GM18511 (cell line): ENCODE data around the gene PAPLN.

Source experiments
- ATAC-seq: cut with Tn5 transposase; IDR thresholded peaks from one replicate; pipeline ENCODE4 v1.9.1; 2021; ENCODE audit warnings: mild to moderate bottlenecking, moderate library complexity; ENCODE audit not compliant: unreplicated experiment

PAPLN gene

DNA sequence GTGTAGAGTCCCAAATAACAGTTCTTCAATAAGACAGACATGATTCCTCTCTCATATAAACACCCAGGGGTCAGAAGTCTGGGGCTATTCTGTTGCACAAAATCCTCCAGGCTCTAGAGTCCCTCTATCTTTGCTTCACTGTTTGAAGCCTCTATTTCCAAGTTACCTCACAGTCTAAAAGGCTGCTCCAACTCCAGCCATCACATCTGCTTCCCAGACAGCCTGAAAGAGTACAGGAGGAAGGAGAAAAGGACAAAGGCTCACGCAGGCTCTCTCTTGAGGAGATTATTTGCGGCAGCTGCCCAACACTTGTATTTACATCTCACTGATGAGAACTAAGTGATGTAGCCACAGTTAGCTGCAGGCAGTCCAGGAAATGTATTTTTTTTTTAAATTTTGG is 6.4 kb downstream of the PAPLN start:
- ATAC-seq, result no peak

DNA sequence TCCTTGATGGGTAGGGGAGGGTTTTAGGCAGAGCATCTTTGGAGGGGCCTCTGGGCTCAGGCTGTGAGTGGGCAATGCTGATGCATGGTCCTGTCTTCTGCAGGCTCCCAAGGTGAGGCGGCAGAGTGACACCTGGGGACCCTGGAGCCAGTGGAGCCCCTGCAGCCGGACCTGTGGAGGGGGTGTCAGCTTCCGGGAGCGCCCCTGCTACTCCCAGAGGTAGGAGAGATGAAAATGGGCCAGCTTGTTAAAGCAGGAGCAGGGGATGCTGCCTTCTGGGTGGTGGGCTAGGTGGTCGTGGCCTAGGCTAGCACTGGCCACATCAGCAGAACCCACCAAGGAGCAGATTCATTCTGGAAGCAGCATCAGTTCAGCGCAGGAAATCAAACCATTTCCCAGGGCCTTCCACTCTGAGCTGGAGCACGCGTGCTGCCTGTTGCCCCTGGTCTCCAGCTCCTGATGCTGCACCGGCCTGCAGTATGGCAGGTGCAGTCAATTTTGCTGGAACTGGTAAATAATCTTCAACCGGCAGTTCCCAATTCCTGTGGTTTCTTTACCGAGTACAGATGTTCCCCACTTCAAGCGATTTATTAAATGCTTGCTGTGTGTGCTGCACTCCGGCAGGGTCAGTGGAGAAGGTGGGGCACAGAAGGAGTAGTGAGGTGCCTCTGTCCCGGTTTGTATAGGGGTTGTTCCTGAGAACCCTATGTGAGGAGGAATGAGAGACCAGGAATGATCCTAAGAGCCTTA is 7.4 kb downstream of the PAPLN start:
- no peak for ATAC-seq

DNA sequence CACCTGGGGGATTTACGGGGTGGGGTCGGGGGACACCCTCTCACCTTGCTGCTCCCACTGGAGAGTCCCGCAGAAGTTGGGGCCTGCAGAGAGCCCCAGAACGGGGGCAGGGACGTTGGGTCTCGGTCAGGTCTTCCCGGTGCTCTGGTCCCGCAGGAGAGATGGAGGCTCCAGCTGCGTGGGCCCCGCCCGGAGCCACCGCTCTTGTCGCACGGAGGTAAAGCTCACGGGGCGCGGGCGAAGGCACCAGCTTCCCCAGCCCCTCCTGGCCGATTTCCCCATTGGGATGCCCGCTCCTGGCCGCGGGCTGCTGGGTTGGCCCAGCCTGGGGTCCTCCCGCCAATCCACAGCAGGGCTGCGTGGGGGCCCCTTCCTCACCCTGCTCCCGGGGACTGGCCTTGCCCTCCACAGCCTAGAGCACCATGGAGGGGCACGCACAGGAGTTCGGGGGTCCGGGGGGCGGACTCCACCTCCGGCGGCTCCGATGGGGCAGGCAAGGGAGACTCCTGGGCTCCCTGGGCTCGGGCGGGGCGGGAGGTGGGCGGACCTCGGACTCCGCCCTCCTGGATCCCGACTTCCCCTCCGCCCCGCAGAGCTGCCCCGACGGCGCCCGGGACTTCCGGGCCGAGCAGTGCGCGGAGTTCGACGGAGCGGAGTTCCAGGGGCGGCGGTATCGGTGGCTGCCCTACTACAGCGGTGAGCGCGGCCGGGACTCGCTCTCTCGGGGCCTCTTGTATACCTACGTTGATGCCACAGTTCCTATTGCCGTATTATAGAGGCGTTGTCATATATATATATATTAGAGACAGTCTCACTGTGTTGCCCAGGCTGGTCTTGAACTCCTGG is 8.4 kb downstream of the PAPLN start:
- peak; percentile 60 for ATAC-seq

DNA sequence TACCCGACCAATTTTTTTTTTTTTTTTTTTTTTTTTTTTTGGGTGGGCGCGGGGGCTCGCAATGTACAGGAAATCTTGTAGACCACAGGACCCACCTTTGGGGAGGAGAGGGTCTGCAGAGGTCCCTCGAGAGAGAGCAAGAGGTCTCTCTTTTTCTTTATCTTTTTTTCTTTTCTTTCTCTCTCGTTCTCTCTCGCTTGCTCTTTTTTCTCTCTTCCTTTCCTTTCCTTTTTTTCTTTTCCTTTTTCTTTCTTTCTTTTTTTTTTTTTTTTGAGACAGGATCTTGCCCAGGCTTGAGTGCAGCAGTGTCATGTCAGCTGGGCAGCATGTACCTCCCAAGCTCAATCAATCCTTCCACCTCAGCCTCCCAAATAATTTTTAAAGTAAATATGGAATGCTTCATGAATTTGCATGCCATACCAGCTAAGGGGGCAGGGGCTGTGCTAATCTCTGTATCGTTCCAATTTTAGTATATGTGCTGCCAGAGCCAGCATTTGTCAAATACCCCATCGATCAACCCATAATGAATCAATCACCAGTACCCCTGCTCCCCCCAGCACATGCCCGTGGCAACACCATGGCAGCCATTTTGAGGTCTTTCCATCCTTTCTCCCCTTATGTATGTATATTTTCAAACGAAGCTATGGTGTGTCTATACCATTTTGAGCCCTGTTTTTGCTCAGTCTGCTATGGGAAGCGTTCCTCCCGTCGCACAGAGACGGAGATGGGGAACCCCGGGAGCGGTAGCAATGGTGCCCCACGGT is 9.3 kb downstream of the PAPLN start:
- no peak for ATAC-seq

DNA sequence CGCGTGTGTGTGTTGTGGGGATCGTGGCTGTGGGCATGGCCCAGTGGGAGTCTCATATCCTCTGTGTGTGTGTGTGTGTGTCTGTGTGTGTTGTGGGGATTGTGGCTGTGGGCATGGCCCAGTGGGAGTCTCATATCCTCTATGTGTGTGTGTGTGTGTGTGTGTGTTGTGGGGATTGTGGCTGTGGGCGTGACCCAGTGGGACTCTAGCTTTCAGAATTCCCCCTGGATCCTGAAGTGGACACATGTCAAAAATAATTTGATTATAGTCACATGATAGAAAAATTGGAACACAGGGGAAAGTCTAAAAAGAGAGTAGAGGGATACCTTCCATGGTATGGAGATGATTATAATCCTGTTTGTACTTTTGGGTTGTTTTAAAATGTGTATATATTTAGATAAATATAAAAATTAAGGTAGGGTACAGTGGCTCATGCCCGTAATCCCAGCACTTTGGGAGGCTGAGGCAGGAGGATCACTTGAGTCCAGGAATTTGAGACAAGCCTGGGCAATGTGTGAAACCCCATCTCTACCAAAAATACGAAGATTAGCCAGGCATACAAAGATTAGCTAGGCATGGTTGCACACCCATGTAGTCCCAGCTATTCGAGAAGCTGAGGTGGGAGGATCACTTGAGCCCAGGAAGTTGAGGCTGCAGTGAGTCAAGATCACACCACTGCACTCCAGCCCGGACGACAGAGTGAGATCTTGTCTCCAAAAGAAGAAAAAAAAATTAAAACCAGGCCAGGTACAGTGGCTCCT is 11.0 kb downstream of the PAPLN start:
- peak; percentile 65 for ATAC-seq

- ATAC-seq, result no peak
These were observed 11.8 kb downstream of the PAPLN start for GRCh38 chr14:73249108-73249507.

- no peak for ATAC-seq
These were observed 12.4 kb downstream of the PAPLN start for GRCh38 chr14:73249564-73250316.

DNA sequence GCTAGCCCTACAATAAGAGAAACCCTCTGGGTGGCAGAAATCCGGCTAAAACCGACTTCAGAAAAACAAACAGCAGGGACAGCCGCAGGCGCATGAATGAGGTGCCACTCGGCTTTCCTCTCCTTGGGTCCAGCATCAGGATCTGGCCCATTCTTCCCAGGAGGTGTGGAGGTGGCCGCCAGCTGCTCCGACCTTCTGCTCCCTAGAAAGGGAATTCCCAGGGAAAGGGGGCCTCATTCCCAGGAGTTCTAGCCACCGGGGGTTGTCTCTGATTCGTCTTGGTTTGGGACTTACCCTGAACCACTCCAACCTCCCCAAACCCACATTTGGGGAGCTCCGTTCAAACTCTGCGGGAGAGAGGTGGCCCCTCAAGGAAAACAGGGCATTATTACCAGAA is 13.0 kb downstream of the PAPLN start:
- ATAC-seq, result no peak

DNA sequence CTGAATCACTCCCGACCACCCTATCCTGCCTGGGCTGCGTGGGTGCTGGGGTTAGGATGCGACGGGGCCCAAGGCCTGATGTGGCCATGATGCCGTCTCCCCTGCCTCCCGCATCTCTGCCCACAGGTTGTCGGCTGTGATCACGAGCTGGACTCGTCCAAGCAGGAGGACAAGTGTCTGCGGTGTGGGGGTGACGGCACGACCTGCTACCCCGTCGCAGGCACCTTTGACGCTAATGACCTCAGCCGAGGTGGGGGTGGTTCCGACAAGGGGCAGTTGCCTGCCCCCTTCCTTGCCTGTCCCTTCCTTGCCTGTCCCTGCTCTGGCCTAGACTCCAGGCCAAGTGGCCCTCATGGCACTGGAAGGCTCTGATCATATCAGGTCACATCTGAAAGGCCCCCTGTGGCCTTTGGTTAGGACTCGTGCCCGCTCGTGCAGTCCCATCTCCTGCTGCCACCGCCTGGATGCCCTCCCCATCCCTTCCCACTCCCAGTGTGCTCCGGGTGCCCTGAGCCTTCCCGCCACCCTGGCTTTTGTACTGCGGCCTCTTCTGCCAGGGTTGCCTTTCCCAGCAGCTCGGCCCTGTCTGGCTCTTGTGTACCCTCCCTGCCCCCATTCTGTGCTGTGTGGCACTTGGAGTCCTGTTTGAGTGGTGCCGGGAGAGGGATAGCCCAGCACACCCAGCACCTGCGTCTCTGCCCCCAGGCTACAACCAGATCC is 13.6 kb downstream of the PAPLN start:
- no peak for ATAC-seq

DNA sequence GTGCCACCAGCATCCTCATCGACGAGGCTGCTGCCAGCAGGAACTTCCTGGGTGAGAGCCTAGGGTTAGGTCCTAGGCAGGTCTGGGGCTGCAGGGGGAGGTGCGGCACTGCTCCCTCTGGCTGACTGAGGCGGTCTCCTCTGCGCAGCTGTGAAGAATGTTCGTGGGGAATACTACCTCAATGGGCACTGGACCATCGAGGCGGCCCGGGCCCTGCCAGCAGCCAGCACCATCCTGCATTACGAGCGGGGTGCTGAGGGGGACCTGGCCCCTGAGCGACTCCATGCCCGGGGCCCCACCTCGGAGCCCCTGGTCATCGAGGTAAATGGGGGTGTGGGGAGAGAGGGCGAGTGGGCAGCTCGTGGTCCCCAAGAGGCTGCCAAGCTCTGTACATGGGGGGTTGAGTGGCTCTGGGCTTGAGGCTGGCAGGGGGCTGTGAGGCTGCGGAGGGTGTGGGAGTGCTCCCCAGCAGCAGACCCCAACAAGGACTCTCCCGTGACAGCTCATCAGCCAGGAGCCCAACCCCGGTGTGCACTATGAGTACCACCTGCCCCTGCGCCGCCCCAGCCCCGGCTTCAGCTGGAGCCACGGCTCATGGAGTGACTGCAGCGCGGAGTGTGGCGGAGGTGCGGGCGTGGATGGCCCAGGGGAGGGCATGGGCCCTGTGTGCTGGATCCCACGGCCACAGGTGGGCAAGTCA is 14.4 kb downstream of the PAPLN start:
- no peak for ATAC-seq

GRCh38 chr14:73252491-73253322 is 15.4 kb downstream of the PAPLN start:
- no peak for ATAC-seq

- no peak for ATAC-seq
These were observed 16.0 kb downstream of the PAPLN start for GRCh38 chr14:73253323-73253610.

DNA sequence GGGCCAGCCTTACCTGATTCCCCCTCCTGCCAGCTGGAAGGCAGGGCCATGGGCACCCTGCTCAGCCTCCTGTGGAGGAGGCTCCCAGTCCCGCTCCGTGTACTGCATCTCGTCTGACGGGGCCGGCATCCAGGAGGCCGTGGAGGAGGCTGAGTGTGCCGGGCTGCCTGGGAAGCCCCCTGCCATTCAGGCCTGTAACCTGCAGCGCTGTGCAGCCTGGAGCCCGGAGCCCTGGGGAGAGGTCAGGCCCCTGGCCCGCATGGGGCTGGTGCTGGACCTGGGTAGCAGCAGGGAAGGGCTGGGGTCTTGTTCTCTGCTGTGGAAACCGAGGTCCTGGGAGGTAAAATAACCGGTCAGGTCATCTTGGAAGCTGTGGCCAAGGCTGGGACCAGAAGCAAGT is 16.4 kb downstream of the PAPLN start:
- ATAC-seq, result no peak

DNA sequence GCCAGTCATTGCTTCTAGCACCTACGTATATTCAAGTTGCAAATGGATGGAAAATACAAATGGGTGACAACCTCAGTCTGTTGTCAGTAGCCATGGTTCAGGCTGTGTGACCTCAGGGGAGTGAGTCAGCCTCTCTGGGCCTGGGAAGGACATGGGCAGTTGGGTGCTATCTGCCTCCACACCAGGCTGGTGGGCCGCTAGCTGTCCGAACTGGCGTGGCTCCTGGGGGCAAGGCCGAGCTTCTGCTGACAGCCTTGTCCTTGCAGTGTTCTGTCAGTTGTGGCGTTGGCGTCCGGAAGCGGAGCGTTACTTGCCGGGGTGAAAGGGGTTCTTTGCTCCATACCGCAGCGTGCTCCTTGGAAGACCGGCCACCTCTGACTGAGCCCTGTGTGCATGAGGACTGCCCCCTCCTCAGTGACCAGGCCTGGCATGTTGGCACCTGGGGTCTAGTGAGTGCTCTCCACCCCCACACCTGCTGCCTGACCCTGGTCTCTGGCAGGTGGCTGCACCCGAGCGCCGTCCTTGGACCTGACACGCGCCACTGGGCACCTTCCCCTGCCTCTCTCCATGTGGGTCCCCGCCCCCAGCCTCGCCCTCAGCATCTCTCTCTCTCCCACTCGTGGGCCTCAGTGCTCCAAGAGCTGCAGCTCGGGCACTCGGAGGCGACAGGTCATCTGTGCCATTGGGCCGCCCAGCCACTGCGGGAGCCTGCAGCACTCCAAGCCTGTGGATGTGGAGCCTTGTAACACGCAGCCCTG is 17.1 kb downstream of the PAPLN start:
- ATAC-seq, result no peak

- ATAC-seq, result no peak
These were observed 17.7 kb downstream of the PAPLN start for GRCh38 chr14:73255005-73255400.

DNA sequence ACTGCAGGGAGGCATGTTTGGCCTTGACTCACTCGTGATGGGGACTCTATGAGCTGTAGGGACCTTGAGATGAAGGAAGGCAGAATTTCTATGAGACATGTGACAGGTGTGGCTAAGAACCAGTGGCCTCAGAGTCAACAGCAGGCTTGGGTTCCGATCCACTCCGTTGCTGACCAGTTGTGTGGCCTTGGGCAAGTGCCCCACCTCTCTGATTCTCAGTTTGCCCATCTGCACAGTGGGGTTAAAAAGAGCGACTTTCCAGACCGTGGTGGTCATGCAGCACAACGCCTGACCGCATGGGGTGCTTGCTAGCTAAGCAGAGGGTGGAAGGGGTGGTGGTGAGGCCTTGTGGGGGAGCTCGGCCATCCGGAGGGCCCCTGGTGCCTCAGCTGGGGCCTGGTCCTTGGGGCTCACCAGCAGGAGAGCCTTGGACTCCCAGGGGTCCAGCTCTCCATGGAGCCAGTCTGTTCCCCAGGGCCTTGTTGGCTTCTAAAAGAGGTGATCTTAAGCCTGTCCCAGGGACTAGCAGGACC is 18.5 kb downstream of the PAPLN start:
- no peak for ATAC-seq

- no peak for ATAC-seq
These were observed 20.8 kb downstream of the PAPLN start for GRCh38 chr14:73258076-73258475.
